T-cell (primary cell): ENCODE results near the gene UTRN. TPM values are rescaled to one million over a fixed set of nuclear protein-coding genes. Genes with fewer than 3 reads are reported as not detected.

Source experiments
- ATAC-seq, 4 experiments: fragments of 200-7000 bp in 3 of 4; fragments of 150-1000 bp in 1 of 4; cut with Tn5 transposase; replicated peaks in 1 of 4; 1 replicate in 3 of 4; 2 replicates in 1 of 4; pipeline ENCODE4 v1.10.0; 2021; ENCODE audit warnings: moderate library complexity in 3 of 4, mild to moderate bottlenecking in 2 of 4, moderate number of reproducible peaks in 1 of 4
- CTCF ChIA-PET, 2 donors: fragments of 300-600 bp; sonication (Branson Sonifier 250); formaldehyde crosslinking; loops; one replicate each; lab custom pipeline; 2022; ENCODE audit warnings: antibody characterized with exemption in 2 of 2; lab: Charles Lee
- POLR2A ChIA-PET, 2 donors: fragments of 300-600 bp; sonication (Branson Sonifier 250); formaldehyde crosslinking; loops; one replicate each; lab custom pipeline; 2022; ENCODE audit warnings: antibody characterized with exemption in 2 of 2; lab: Charles Lee
- DNase-seq, 35 experiments: peaks; one replicate each; pipeline versions ENCODE4 v3.0.0 to v3.0.0-alpha.2; 2013 to 2023
- H3K27ac ChIP-seq: one replicate; pipeline ENCODE4 v1.5.1; 2013; ENCODE audit warnings: low read length
- H3K27me3 ChIP-seq, 2 experiments: replicated peaks in 1 of 2; 1 replicate in 1 of 2; 2 replicates in 1 of 2; pipeline versions ENCODE4 v1.6.1 to v1.7.0; 2013; ENCODE audit warnings: low read length in 1 of 2, mixed read lengths in 1 of 2; ENCODE audit not compliant: control insufficient read depth in 2 of 2, insufficient read depth in 2 of 2; ENCODE audit errors: extremely low read depth in 1 of 2
- H3K36me3 ChIP-seq, 2 donors: 1 replicate in 1 of 2; 2 replicates in 1 of 2; pipeline versions ENCODE4 v1.6.1 to v1.7.0; 2013; ENCODE audit warnings: low read length in 1 of 2; ENCODE audit not compliant: control insufficient read depth in 2 of 2, insufficient read depth in 1 of 2; ENCODE audit errors: extremely low read depth in 1 of 2
- H3K4me1 ChIP-seq, 2 experiments: 1 replicate in 1 of 2; 2 replicates in 1 of 2; pipeline versions ENCODE4 v1.6.1 to v1.7.0; 2013; ENCODE audit warnings: low read length in 2 of 2, mixed read lengths in 1 of 2; ENCODE audit not compliant: insufficient read depth in 2 of 2, control insufficient read depth in 1 of 2; ENCODE audit errors: extremely low read depth in 1 of 2
- H3K4me3 ChIP-seq, 2 donors: 1 replicate in 1 of 2; 2 replicates in 1 of 2; pipeline versions ENCODE4 v1.5.1 to v1.7.0; 2013; ENCODE audit warnings: mild to moderate bottlenecking in 2 of 2, low read length in 1 of 2, moderate library complexity in 1 of 2; ENCODE audit not compliant: control insufficient read depth in 1 of 2; ENCODE audit errors: extremely low read depth in 1 of 2
- H3K9me3 ChIP-seq: 2 replicates; pipeline ENCODE4 v1.7.0; 2013
- H3K27ac Mint-ChIP-seq, 2 donors: one replicate each; pipeline ENCODE4 v1.8.0; 2020 to 2021; ENCODE audit warnings: mild to moderate bottlenecking in 2 of 2, mixed read lengths in 2 of 2
- H3K27me3 Mint-ChIP-seq, 2 donors: one replicate each; pipeline ENCODE4 v1.8.0; 2021 to 2022; ENCODE audit warnings: mixed read lengths in 2 of 2
- H3K36me3 Mint-ChIP-seq: one replicate; pipeline ENCODE4 v1.8.0; 2021; ENCODE audit warnings: mixed read lengths
- H3K4me1 Mint-ChIP-seq, 3 donors: one replicate each; pipeline ENCODE4 v1.8.0; 2020 to 2022; ENCODE audit warnings: mixed read lengths in 3 of 3, mild to moderate bottlenecking in 1 of 3
- H3K4me3 Mint-ChIP-seq, 3 donors: one replicate each; pipeline ENCODE4 v1.8.0; 2020 to 2022; ENCODE audit warnings: mild to moderate bottlenecking in 3 of 3, mixed read lengths in 3 of 3, moderate library complexity in 3 of 3
- H3K9me3 Mint-ChIP-seq, 3 donors: one replicate each; pipeline ENCODE4 v1.8.0; 2020 to 2022; ENCODE audit warnings: mixed read lengths in 3 of 3
- WGBS: methylation state at CpG from one replicate; pipeline ENCODE4 v1.1.5; 2013; ENCODE audit warnings: missing lambda C conversion rate; ENCODE audit not compliant: insufficient coverage; 5-methylcytosine and 5-hydroxymethylcytosine counted together
- total RNA-seq, 35 experiments: library from RNA in 6 of 35; stranded (reverse) in 6 of 35; fragments of 120-200 nt in 1 of 35; gene quantifications; one replicate each; pipeline versions ENCODE4 v1.2.1 to v1.2.4 and lab custom pipeline; 2013 to 2026

The UTRN gene
- total RNA-seq, 5 donors from 2014 or later (not counting 1 experiment from before 2014, with no cell fraction given): 130 to 247 (median 164) TPM

DNA sequence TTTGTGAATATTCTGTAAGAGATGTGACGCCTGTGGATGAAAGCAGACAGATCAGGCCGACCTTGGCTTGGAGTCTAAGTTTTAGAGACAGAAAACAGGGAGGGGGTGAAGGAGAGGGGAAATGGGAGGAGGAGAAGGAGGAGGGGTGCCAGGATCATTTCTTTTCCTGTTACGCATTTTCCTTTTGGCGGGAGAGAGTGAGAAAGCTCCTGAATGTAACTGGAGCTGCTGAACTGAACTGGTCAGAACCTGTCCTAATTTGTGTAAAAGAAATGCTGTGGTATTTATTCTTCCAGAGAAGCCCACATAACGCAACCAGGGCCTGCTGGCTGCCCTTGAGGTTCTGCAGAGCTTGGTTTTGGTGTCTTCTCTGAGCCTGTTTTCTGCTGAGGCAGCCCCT is 41.9 kb downstream of the UTRN start:
- no peaks in the 10 kb centered on the region for H3K9me3 ChIP-seq
- ATAC-seq: no peak
- no peaks in the 10 kb centered on the region for H3K9me3 Mint-ChIP-seq
- no peaks in the 10 kb centered on the region for H3K36me3 Mint-ChIP-seq
- H3K27ac ChIP-seq: no peak overlapping the region
- H3K27me3 Mint-ChIP-seq: no peaks in the 10 kb centered on the region
- WGBS: 87% methylated on average over 3 of the region's 5 CpGs
- no peak overlapping the region for H3K4me3 Mint-ChIP-seq
- no peaks in the 10 kb centered on the region for H3K36me3 ChIP-seq
- DNase-seq: no peak
- no peak overlapping the region for H3K27ac Mint-ChIP-seq
- no peaks in the 10 kb centered on the region for H3K4me1 ChIP-seq
- no peak overlapping the region for H3K4me3 ChIP-seq
- CTCF ChIA-PET: no interaction called here
- peaks cover 5 to 15% (median 5%) of the 10 kb centered on the region in 3 donors for H3K4me1 Mint-ChIP-seq
- POLR2A ChIA-PET: interaction anchor here in 1 of 2 donors (0.6 kb wide), 1 partner anchor 108 kb away, joined by 3 read pairs; no protein-coding TSS in a partner anchor
- no peaks in the 10 kb centered on the region for H3K27me3 ChIP-seq

DNA sequence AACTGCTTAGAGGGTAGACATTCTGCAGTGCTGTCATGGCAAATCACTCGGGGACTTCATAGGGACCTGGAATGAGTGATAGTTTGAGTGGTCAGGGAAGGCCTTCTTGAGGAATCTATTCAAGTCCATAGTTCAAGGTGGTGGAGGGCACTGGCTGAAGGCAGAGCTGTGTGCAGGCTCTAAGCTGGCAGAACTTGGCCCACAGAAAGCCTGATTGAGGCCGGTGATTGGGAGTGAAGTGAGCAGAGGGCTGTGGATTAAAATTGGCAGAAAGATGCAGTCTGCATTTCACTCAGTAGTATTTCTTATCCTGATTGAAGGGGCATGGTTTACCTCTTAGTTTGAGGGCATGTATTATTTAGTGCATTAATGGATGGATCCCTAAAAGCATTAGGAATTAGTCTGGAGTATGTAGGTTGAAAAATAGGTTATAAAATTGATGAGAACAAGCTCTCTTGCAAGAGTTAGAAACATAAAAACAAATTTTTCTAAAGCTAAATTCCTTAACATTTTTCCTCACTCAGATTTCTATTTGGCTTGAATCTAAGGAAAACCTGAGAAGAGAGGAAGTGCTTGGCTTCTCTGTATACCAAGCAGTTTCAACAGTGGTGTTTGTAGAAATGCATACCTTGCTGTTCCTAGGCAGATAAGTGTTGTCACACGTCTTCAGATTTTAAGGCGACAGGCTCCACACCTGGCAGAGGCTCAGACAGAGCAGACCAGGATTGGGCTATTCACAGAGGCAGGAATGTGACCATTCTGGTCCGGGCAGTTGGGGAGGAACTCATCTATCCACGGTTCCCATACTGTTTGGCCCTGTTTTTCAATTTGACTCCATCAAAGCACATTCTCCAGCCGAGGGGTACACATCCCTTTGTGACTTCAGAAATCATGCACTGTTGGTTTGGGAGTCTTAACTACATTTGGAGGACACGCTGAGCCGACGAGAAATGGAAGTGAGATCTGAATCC is 45.2 kb downstream of the UTRN start:
- H3K27ac Mint-ChIP-seq: peak overlapping the region; percentile 63 to 76
- no peaks in the 10 kb centered on the region for H3K27me3 ChIP-seq
- WGBS: 89% methylated on average over 9 of the region's 10 CpGs

DNA sequence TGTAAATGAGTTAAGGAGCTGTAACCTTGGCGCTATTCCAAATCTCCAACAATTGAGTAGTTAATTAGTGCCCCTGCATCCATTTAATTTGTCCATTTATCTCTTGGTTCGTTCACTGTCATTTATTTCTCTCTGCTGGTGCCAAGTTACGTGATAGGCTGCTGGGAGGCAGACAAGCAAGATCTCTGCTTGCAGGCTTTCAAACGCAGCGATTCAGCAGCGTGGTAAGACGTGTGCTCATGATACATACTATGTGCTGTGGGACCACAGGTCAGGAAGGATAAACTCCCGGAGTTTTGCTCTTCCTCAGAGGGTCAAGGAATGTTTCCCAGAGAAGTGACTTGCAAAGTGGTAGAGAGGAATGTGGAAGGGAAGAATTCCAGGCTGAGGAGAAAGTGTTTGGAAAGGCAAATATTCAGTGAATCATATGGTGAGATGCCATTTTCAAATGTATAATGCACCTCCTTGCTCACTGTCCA is 46.4 kb downstream of the UTRN start:
- no peak overlapping the region for H3K27ac Mint-ChIP-seq
- CTCF ChIA-PET: no interaction called here
- H3K27ac ChIP-seq: no peak overlapping the region
- no peaks in the 10 kb centered on the region for H3K27me3 ChIP-seq
- DNase-seq (no peak), ATAC-seq (no peak)
- H3K36me3 ChIP-seq: no peaks in the 10 kb centered on the region
- H3K9me3 Mint-ChIP-seq: no peaks in the 10 kb centered on the region
- no peaks in the 10 kb centered on the region for H3K36me3 Mint-ChIP-seq
- 92% methylated on average over 8 of the region's 8 CpGs for WGBS
- H3K4me1 Mint-ChIP-seq: peaks cover 35 to 42% (median 41%) of the 10 kb centered on the region in 3 donors
- H3K4me3 ChIP-seq: no peak overlapping the region
- POLR2A ChIA-PET: no interaction called here
- no peaks in the 10 kb centered on the region for H3K27me3 Mint-ChIP-seq
- H3K4me1 ChIP-seq: peaks cover 20 to 27% of the 10 kb centered on the region in 2 experiments
- H3K4me3 Mint-ChIP-seq: no peak overlapping the region
- no peaks in the 10 kb centered on the region for H3K9me3 ChIP-seq

More for the DNA sequence above, 45.2 kb downstream of the UTRN start:
- no peaks in the 10 kb centered on the region for H3K27me3 Mint-ChIP-seq
- H3K4me1 ChIP-seq: peaks cover 10 to 15% of the 10 kb centered on the region in 2 experiments
- no peaks in the 10 kb centered on the region for H3K9me3 ChIP-seq
- H3K36me3 ChIP-seq: no peaks in the 10 kb centered on the region
- H3K9me3 Mint-ChIP-seq: no peaks in the 10 kb centered on the region
- POLR2A ChIA-PET: interaction anchor here in 1 of 2 donors (0.6 to 1.0 kb wide), 2 partner anchors 32 to 238 kb away, joined by 3 read pairs; no protein-coding TSS in a partner anchor
- no peak for DNase-seq
- no peaks in the 10 kb centered on the region for H3K36me3 Mint-ChIP-seq
- H3K4me3 ChIP-seq: no peak overlapping the region
- CTCF ChIA-PET: interaction anchor here in 1 of 2 donors (0.6 kb wide), 1 partner anchor 259 kb away, joined by 3 read pairs; no protein-coding TSS in a partner anchor
- no peak for ATAC-seq
- H3K27ac ChIP-seq: no peak overlapping the region
- peaks cover 22 to 34% (median 29%) of the 10 kb centered on the region in 3 donors for H3K4me1 Mint-ChIP-seq
- no peak overlapping the region for H3K4me3 Mint-ChIP-seq

DNA sequence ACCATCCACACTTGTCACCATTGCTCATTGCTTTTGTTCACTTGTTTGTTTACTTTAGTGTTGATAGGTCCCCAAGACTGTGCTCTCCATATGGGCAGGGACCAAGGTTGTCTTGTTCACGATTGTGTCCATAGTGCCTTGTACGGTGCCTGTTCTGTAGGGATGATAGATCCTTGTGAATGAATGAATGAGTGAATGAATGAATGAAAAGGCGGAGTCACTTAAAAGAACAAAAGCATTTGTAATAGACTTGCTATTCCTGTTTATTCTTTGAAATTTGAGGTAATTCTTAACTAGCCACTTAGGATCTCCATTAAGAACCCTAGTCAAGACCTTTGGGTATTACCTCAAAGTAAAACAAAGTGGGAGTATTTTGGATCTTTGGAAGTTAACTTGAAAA is 47.0 kb downstream of the UTRN start:
- no peaks in the 10 kb centered on the region for H3K36me3 ChIP-seq

DNA sequence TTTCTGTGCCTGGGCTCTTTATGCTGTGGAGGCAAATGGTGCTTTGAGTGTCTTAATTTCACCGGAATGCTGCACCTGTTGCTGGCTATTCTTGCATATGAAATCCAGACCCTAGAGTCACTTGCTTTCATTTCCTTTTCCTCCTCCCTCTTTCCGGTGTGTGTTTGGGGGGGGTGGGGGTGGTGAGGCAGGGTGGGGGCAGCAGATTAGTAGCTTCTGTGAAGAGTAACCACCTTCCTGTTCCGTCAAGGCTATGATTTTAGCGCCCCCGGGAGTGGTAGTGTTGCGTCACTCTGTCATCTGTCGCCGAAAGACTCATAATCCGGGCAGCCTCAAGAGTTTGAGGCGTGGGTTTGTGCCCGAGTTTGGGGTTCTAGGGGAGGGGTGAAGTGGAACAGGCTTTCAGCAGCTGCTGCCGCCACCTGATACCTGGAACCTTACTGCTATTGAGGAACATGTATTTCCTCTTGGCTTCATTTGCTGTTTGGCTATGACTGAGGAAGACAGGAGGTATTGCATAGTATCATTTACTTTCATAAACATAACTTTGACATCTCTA is 49.1 kb downstream of the UTRN start:
- ChIA-PET CTCF (interaction anchor here in 1 of 2 donors (0.6 to 0.7 kb wide), 2 partner anchors 9 to 30 kb away, joined by 4 read pairs; no protein-coding TSS in a partner anchor), POLR2A (interaction anchor here in 1 of 2 donors (0.6 kb wide), 1 partner anchor 48 kb away, joined by 3 read pairs; no protein-coding TSS in a partner anchor)
- Mint-ChIP-seq H3K36me3 (no peaks in the 10 kb centered on the region), H3K27me3 (no peaks in the 10 kb centered on the region), H3K4me3 (peak overlapping the region; percentile 77 to 80 (median 78)), H3K4me1 (peaks cover 55 to 68% (median 64%) of the 10 kb centered on the region in 3 donors), H3K27ac (peak overlapping the region; percentile 90 to 92), H3K9me3 (no peaks in the 10 kb centered on the region)
- DNase-seq (peak; percentile 46 to 89 (median 80)), ATAC-seq (peak; percentile 79 to 95 (median 82))
- H3K9me3 ChIP-seq: no peaks in the 10 kb centered on the region
- H3K27ac ChIP-seq: peak overlapping the region; percentile 90
- 2% methylated on average over 8 of the region's 12 CpGs for WGBS
- H3K27me3 ChIP-seq: no peaks in the 10 kb centered on the region
- H3K4me3 ChIP-seq: peak overlapping the region; percentile 35 to 51
- H3K36me3 ChIP-seq: no peaks in the 10 kb centered on the region
- H3K4me1 ChIP-seq: peaks cover 23 to 37% of the 10 kb centered on the region in 2 experiments

More for the DNA sequence above, 47.0 kb downstream of the UTRN start:
- H3K27ac ChIP-seq: no peak overlapping the region
- H3K4me1 ChIP-seq: peaks cover 22 to 33% of the 10 kb centered on the region in 2 experiments
- no peak overlapping the region for H3K4me3 ChIP-seq
- ChIA-PET CTCF (no interaction called here), POLR2A (no interaction called here)
- H3K4me3 Mint-ChIP-seq: no peak overlapping the region
- H3K27ac Mint-ChIP-seq: peak overlapping the region; percentile 3 to 26
- no peaks in the 10 kb centered on the region for H3K9me3 ChIP-seq
- H3K9me3 Mint-ChIP-seq: no peaks in the 10 kb centered on the region
- H3K36me3 Mint-ChIP-seq: no peaks in the 10 kb centered on the region
- no peaks in the 10 kb centered on the region for H3K27me3 ChIP-seq
- DNase-seq (no peak), ATAC-seq (no peak)
- WGBS: 100% methylated on average over 1 of the region's 3 CpGs
- no peaks in the 10 kb centered on the region for H3K27me3 Mint-ChIP-seq
- peaks cover 41 to 49% (median 48%) of the 10 kb centered on the region in 3 donors for H3K4me1 Mint-ChIP-seq
